HG02973 (cell line): ENCODE measurements around the gene FRMPD2.
"Not testable (repeated sequence)": the region's sequence is repeated elsewhere in the genome, so short reads cannot be mapped to it uniquely, and the experiment has no call there.

ENCODE experiments used
- ATAC-seq: cut with Tn5 transposase; IDR thresholded peaks from one replicate; pipeline ENCODE4 v1.9.1; 2021; ENCODE audit warnings: moderate library complexity; ENCODE audit not compliant: unreplicated experiment

FRMPD2 gene

GRCh38 chr10:48143721-48144642 lies 130.5 kb downstream of the FRMPD2 start:
- ATAC-seq, result not testable (repeated sequence)

DNA sequence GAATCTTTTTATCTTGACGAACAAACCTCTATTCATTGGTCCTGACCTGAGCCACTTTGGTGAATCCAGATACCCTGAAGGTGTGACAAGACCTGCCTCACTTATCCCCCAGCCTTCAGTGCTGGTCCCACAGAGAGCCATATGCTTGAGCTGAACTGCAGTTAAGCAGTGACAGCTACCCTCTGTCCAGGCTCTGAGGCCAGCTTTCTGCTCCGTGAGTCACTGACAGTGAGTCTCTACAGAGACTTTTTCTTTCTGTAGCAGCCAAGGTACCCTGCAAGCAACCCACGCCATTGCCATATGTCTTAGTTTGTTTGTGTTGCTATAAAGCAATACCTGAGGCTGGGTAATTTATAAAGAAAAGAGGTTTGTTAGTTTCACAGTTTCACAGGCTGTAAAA lies 133.5 kb downstream of the FRMPD2 start:
- ATAC-seq, result not testable (repeated sequence)

DNA sequence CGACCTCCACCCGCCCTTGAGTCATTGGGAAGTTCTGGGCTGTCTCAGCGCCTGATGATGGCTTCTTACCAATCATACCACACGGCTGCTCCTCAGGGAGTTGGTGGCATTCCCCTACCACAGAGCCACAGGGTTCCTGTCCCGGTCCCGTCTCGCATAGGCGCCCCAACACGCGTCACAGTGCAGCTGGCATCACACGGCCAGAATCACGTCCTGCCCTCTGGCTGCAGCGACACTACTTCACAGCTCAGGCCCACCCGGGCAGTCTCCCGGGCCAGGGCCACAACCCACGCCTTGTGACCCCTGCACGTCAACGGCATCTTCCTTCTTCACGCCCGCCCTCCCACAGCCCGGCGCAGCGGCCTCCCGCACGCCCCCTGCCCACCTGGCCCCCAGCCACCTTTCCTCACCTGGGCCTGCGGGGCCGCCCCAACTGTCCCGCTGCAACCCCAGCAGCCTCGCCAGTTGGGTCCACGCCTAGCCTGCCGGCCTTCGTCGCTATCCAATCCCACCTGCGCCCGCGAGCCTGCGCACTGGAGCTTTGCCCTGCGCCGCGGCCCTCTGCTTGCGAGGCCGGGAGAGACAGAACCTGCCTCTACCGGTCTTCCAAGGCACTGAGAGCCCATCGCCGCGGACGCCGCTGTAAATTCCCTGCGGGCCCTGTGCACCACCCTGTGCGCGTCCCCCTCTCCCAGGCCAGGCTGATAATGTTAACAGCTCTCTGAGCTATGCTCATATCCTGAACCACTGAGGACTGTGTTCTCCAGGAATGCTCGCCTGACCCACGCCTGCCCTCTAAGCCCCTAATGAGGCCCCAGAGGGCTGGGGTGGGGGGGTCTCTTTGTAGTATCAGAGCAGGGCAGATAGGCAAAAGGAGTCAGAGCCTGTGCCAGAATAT lies 134.3 kb downstream of the FRMPD2 start:
- ATAC-seq, result not testable (repeated sequence)

GRCh38 chr10:48128954-48129353 lies 145.5 kb downstream of the FRMPD2 start:
- not testable (repeated sequence) for ATAC-seq

DNA sequence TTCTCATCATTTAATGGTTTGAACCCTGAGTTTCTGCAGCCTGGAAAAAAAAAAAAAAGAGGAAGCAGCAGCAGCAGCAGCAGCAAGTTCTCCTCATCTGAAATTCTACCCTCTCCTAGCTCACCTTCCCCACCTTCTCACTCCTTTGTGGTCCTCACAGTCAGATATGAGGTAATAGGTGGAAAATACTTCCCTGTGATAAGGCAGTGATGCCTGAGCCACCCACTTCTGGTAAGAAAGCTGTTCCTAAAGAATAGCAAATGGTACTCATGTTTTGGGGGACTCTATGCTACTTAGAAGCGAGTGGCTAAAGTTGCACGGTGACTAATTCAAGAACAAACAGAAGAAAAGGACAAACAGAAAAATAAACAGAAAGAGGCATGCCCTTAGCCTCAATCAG lies 148.2 kb downstream of the FRMPD2 start:
- not testable (repeated sequence) for ATAC-seq

DNA sequence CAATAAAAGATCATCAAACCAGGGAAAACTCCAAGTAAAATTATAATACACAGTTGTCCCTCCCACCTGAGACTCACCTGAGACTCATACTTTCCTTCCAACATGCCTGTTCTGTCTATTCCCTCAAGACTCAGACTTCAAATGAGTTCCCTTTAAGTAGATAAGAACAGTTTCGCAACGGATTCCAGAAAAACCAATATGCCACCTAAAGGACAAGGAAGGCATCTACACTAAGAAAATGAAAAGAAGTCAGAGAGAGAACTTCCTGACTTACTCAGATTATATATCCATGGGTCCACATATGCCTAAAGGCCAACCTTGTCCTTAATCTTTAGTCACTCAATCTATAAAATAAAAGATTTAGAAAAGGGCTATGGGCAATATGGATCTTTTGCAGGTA lies 148.9 kb downstream of the FRMPD2 start:
- ATAC-seq, result not testable (repeated sequence)

GRCh38 chr10:48122618-48123017 lies 151.9 kb downstream of the FRMPD2 start:
- not testable (repeated sequence) for ATAC-seq

DNA sequence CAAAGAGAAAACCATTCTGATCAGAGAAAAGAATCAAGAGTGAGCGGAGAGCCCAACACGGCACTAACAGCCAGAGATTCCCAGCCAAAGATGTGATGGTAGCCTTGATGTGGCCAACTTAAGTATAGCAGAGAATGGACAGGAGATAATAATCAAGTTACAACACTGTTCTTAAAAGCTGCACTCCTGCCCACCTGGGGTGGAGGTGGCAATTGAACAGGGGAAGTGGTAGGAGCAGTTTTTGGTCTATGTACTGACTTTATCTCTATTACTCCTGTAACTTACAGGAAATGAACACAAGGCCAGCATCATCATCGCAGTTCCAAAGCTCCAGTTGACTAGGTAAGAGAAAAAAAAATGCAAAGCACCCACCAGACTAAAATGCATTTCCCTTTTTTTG lies 164.2 kb downstream of the FRMPD2 start:
- not testable (repeated sequence) for ATAC-seq
